Measurements from ENCODE around the gene CCDC167.

GRCh38 chr6:37456816-37457560 is 42.7 kb downstream of the CCDC167 start:
- TF ChIP-seq GATA2 (IDR thresholded peaks at IDR 0.05; ENCODE audit: low read depth, low read length) (no peak), GATA3 (IDR thresholded peaks at IDR 0.05; ENCODE audit: low read depth, low read length) (no peak)
